ENCODE measurements around the gene ACAN.

The ACAN gene

DNA sequence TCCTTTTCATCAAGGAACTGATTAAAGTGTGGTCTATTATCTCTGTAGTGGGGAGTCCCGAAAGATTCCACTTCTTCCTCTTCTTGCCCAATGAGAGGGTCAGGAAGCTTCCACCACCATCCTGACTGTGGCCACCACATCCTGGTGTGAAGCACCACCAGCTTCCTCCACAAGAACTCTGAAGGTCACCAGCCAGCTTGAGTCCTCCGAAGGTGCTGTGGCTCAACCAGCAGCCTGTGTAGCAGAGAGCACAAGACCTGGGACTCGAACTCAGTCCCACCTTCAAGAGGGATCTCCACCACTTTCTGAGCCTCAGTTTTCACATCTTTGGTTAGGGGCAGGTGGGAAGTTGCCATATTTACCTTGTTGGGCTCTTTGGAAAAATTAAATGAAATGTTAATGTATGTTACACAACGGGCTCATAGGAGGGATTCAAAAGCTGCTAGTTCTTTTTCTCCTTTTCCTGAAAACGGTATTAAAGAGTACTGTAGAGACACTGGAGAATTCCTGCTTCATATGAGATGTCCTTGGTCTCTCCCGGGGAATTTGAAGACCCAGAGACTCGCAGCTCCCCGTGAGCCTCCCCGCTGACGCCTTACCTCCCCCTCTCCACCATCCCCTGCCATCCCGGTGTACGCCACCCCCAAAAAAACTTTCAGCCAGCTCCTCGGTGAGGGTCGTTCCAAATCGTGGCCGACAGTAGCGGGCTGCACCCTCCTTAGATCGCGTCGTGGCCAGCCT is 816 bp upstream of the ACAN start:
- DNase-seq (ENCODE audit: low read depth), result no peak

DNA sequence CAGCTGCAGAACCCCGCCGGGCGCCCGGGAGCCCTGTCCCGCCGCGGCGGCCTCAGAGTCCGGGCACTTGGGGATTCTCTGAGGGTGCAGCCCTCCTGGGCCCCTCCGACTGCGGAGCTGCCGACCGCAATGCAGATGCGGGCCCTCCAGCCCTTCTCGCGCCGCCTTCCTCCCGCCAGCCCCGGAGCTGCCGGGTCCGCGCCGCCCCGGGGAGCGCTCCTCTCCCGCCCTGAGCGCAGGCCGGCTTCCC is 320 bp upstream of the ACAN start:
- DNase-seq (ENCODE audit: low read depth), result no peak

DNA sequence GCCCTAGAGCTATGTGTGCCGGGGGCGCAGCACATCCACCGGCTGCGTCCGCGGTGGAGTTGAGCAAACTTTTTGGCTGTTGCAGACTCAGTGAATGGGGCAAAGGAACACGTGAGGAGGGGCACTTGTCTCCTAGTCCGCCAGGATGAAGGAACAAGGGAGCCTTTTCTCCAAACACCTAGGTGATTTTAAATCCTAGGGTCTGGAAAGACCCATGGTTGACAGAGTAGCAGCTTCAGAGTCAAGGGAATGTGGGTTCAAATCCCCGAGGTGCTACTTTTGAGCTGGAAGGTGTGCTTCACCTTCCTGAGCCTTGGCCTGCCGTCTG is 648 bp downstream of the ACAN start:
- no peak for DNase-seq (ENCODE audit: low read depth)

DNA sequence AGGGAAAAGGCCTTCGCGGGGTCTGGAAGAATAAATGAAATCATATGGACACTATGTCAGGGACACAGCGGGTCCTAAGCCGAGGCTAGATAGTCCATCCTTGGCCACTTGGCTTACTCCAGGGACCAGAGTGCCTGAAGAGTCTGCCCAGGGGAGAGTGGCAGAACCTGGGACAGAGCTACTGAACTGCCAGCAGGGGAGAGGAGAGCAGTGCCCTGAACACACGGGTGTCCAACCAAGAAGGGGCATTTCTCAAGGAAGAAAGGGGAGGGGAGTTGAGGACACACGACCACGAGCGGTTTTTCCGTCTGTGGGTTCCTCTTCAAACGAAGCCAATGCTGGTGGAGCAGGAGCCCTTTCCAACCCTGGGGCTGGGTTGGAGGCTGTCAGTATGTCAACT is 1.0 kb downstream of the ACAN start:
- DNase-seq (ENCODE audit: low read depth), result no peak

DNA sequence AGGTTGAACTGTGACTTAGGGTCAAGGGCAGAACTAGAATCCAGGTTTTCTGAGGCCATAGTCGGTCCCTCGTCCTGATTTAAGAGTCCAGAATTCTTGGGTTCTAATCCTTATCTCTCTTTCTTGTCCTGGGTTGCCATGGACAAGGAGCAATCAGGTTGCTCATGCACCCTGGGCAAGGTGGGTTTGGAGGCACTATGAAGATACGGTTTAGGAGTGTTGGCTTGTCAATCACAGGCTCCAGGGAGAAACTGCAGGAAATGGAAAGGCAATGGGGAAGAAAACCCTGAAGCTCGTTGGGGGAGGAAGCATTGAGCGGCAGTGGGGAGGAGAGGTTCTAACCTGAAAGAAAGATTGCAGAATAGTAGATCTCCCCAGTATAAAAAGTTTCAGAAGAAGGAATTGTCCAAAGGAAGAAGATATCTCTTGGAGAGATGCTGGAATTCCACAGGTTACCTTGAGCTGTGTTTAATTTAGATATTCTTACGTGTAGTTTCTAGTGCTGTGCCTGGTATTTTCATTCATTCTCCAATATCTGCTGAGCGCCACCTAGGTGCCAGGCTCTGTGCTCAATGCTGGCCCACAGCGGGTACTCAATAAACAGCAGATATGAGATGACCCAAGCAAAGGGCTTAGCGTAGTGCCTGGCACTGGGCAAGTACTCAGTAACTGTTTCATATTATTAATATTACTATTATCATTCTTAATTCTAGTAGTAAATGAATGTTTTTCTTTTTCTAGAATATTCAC is 2.0 kb downstream of the ACAN start:
- no peak for DNase-seq (ENCODE audit: low read depth)

DNA sequence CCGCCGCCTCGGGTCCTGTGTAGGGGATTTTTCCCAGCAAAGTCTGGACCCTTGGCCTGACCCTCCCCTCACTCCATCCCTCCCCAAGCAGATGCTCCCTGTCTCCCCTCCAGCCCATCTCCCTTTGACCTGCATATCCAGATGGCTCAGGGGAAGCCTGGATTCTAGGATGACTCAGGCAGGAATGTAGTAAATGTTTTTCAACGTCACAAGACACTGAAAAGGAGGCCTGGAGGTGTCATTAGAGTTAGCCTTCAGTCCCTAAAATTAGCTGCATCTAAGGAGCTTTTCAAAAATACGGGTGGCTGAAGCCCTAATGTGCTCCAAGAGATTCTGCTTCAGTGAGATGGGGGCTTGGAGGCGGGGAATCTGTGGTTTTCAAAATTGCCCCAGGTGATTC is 7.2 kb downstream of the ACAN start:
- DNase-seq (ENCODE audit: low read depth), result no peak

DNA sequence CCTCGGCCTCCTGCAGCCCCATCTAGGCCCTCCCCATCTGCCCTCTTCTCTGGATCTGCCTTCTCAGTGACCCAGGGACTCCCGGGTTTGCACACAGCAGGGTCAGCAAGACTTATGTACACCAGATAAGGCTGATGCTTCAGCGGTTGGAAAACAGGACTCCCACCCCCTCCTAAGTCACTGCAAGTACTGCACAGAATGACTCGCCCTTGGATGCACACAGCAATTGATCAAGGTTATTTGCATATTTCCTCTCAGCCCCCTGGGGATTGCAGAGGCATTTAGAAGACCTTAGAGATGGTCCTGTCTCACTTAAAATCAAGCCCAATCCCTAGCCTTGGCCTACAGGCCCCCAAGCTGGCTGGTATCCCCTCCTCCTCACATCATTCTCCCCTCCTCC is 8.9 kb downstream of the ACAN start:
- no peak for DNase-seq (ENCODE audit: low read depth)

DNA sequence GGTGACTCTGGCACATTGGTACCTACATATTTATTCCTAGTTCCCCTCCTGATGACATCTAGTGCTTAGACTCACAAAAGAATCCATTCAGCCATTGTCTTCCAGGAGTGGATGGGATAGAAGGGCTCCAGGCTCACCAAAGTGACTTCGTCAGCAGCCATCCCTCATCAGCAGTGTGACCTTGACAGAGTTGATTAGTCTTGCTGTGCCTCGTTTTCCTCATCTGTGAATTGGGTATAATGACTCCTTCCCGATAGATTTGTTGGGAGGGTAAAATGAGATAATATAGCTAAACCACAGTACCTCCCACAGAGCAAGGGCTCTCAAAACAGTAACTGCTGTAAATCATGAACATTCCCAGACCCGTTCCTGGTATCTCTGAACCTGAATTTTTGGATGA is 10.7 kb downstream of the ACAN start:
- DNase-seq (ENCODE audit: low read depth), result no peak

DNA sequence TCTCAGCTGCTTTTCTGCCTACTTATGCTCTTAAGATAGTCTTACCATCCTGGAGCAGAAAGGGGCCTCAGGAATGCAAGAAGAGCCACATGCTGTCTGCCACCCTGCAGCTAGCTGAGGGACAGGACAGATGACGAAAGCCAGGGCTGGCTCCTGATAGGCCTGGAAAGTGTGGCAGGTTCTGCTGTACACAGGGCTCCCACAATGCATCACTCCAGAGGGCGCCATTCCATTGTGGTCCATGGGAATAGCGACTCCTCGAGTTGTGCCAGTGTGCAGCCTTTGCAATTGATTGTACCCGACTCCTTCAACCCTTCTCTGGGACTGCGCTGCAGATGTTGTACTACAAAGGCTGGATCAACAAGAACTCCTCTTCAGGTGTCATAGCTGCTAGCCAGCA is 11.2 kb downstream of the ACAN start:
- no peak for DNase-seq (ENCODE audit: low read depth)

DNA sequence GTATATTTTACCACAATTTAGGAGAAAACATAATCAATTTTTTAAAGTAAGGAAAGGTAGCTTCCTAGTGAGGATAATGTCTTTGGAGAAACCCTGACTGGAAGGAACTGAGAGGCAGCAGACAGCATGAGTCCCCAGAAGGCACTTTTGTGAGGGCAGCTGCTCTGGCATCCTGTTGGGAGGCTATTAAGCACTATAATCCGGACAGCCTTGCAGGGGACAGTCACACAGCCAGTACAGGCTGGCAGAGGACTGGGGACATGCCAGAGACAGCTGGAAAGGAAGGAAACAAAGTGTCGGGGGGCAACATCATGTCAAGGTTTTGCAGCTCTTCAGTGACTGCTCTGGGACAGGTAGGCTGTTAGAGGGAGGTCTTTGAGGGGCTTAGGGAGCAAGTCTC is 15.7 kb downstream of the ACAN start:
- no peak for DNase-seq (ENCODE audit: low read depth)

DNA sequence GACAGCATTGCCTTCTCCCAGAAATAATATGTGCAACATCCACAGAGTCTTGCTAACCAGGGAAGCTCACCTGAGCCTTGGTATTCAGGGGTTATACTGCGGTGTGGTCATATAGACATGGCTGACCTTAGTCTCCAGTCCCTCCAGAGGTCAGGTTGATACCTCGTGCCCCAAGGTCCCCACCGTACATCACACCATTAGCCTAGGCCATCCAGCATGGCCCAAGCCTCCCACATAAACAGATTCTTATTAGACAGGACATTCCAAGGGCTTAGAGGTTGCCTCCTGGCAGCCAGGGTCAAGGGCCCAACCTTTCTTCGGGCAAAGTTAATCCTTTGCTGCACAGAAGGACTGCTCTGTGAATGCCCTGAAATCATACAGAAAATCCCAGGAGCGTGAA is 18.8 kb downstream of the ACAN start:
- no peak for DNase-seq (ENCODE audit: low read depth)

DNA sequence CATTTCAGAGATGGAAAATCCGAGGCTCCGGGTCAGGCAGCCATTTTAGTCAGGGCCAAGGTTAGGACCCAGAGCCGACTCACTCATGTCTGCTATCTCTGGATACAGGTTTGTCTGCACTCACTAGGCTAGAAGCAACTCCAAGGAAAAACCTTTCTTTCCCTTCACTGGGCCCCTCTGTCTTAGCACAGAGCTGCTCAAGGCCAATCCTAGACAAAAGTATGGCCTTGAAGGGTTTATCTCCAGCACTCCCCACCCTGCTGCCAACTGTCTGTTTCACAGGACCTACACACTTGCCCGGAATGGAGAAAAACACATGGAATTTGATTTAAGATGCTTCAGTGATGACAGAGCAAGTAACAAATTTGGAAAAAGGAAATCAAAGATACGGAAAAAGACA is 25.6 kb downstream of the ACAN start:
- DNase-seq (ENCODE audit: low read depth), result no peak

DNA sequence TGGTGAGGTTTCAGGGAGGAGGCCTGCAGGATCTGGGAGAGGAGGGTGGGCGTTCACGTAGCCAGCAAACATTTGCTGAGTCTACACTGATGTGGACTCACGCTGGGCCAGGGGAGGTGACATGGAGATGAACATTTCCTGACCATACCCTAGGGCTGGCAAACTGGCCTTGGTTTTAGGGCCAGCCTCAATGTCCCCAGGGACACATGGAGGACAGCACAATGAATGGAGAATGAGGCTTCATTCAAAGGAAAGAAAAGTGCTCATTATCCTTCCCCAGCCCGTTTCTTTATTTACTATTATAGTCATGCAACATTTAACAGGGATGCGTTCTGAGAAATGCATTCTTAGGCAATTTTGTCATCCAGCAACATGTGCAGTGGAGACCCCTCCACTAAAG is 26.8 kb downstream of the ACAN start:
- DNase-seq (ENCODE audit: low read depth), result no peak

DNA sequence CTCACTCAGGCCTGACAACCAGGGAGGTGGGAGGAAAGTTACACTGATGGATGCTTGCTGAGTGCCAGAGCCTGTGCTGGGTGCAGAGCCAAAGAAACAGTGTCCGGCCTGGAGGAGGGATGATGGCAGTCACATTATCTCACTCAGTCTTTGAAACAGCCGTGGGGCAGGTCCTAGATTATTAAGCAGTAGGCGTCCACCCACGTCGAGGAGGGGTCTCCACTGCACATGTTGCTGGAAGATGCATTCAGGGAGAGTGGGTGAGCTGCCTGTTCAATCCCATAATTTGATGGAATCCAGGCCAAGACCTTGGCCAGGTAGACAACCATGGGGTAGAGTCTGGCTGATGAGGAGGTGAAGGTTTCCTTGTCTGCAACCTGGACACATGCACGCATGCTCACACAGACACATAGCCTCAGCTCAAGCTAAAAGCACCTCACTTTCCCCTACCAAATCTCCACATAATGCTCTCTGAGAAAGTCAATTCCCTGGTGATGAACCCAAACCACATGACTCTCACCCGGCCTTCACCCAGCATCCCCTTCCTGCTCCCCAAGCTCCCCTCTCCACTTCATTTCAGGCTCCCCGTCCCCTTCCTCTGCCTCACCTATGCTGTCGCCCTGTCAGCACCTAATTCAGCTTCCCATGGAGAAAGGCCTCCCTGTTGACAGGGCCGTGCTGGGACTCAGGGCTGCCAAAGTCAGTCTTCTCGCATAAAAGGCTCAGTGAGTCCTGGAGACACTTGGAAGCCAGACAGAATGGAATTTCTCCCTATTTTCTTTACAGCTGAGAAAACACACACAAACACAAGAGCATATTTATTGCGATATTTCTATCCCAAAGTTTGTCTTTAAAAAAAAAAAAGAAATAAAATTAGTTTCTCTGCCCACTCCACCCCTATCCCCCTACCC is 29.8 kb downstream of the ACAN start:
- no peak for DNase-seq (ENCODE audit: low read depth)

DNA sequence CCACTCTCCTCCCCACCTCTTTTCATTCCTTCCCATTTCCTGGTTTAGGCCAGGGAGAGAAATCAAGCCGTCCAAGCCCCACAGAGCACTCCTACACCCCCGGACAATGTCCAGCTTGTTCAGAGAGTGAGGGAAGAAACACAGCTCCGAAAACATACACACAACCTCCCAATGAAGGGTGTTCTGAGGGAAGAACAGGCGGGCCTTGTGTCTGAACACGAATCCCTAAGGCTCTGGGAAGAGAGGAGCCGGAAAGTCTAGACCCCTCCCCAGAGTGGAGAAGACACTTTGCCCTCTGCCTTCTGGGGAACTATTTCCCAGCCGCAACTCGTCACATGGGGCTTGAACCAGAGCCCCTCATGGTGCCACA is 30.5 kb downstream of the ACAN start:
- DNase-seq (ENCODE audit: low read depth), result no peak

DNA sequence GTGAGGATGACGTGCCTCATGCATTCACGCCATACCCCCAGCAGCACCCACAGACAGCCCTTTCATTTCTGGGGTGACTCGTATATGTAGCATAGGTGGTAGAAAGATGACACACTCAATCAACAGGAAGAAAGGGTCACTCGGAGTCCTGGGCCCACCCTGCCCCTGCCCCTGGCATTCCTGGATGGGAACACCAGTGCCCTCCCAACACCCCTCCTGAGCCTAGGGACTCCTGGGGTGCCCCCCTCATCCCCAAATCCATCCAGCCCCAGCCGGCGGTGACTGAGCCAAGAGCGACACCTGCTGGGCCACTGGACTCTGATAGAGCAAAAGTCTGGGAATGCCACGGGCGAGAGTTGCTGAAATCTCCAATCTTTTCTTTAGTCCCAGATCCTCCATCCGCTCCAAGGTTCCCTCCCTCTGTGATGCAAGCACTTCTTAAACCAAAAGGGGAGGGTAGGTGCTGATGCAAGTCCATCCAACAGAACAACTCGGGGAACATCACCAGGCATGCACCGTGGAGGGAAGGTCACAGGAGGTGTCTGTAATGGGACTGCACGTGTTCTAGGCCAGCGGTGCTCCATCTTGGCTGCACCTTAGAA is 31.1 kb downstream of the ACAN start:
- no peak for DNase-seq (ENCODE audit: low read depth)

DNA sequence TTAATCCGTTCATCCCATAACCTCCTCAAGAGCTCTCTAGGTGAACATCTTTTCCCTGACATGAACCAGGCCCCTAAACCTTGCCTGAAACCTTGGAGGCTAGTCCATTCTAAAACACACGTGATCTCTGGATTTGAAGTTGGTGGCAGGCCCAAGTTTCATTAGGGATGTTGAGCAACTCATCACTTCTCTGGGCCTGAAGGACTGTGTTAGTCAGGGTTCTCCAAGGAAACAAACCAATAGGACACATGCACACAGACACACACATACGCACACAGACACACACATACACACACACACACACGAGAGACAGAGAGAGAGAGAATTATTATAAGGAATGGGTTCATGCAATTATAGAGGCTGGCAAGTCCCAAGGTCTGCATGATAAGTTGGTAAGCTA is 31.9 kb downstream of the ACAN start:
- no peak for DNase-seq (ENCODE audit: low read depth)

DNA sequence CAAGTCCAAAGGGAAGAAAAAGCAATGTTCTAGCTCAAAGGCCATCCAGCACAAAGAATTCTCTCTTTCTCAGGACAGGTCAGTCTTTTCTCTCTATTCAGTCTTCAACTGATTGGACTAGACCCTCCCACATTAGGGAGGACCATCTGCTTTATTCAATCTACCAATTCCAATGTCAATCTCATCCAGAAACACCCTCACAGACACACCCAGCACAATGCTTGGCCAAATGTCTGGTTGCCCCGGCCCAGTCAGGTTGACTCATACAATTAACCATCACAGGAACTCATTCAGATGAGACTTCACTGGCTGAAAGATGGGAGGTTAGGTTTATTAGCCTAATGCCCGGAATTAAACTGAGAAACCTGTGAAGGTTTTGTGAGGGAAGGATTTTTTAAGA is 32.4 kb downstream of the ACAN start:
- no peak for DNase-seq (ENCODE audit: low read depth)

DNA sequence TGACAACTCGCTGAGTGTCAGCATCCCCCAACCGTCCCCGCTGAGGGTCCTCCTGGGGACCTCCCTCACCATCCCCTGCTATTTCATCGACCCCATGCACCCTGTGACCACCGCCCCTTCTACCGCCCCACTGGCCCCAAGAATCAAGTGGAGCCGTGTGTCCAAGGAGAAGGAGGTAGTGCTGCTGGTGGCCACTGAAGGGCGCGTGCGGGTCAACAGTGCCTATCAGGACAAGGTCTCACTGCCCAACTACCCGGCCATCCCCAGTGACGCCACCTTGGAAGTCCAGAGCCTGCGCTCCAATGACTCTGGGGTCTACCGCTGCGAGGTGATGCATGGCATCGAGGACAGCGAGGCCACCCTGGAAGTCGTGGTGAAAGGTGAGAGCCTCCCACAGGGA is 35.4 kb downstream of the ACAN start:
- DNase-seq (ENCODE audit: low read depth), result no peak

DNA sequence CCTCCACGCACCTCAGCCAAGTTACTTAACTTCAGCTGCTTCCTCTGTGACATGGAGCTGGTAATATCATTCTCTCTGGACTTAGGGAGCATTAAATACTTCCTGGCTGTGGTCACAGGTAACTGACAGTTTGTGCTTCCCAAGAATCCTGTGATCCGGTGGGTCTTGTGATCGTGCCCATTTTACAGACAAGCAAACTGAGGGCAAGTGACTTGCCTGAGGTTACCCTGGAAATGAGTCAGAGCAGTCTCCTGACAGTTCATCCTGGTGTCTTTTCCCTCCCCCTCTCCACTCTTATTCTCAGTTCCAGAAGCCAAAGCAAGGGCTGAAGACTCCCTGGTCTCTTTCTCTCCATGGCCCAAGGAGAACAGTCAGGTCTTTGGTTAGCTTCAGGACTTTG is 35.9 kb downstream of the ACAN start:
- no peak for DNase-seq (ENCODE audit: low read depth)

DNA sequence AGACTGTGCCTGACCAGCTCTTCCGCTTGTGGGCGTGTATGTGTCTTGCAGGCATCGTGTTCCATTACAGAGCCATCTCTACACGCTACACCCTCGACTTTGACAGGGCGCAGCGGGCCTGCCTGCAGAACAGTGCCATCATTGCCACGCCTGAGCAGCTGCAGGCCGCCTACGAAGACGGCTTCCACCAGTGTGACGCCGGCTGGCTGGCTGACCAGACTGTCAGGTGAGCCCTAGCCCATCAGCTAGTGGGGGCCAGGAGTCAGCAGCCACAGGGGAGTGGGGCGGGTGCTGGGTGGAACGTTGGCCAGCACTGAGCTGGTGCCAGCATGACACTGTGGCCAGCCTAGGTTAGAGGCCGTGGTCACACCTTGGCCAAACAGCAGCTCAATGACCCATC is 36.7 kb downstream of the ACAN start:
- no peak for DNase-seq (ENCODE audit: low read depth)

DNA sequence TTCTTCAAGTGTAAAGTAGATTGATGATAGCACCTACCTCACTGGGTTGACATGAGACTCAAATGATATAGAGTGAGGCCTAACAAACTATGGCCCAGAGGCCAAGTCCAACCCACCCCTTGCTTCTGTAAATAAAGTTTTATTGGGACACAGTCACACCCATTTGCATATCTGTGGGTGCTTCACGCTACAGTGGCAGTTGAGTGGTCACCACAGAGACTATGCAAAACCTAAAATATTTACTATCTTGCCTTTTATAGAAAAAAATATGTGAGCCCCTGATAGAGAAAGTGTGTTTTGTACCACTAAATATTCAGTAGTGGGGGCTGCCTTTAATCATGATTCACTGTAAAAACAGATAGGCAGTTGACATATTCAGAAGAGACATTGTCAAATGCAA is 38.0 kb downstream of the ACAN start:
- no peak for DNase-seq (ENCODE audit: low read depth)

DNA sequence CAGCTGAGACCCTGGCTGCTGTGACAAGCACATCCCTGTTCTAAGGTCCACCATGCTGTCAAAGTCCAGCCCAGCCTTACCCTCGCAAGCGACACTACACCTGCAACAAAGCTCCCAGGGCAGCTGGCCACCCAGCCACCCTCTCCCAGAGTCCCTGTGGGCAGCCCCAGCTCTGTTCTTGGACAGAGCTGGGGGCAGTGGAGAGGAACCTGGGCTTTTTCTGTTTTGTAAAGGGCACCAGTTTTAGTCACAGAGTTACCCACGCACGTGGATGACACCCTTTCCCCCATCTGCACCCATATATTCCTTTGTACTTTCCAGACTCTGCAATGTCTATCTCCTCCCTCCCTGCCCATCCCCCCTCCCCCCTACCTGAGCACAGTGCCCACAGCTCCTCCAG is 38.9 kb downstream of the ACAN start:
- DNase-seq (ENCODE audit: low read depth), result no peak
